A549 (cell line): ENCODE results near the gene SLC1A2. TPM values are rescaled to one million over a fixed set of nuclear protein-coding genes. Genes with fewer than 3 reads are reported as not detected.

Experiments
- ATAC-seq, 2 experiments: fragments of 200-7000 bp in 1 of 2; fragments of >200 bp in 1 of 2; cut with Nextera tagmentation in 1 of 2; cut with Tn5 transposase in 1 of 2; 3 replicates each; pipeline versions ENCODE4 v1.8.0 to v1.9.1; 2018 to 2020; ENCODE audit warnings: mild to moderate bottlenecking in 1 of 2, moderate library complexity in 1 of 2
- CTCF ChIA-PET: fragments of 300-600 bp; sonication (Branson Sonifier 250); formaldehyde crosslinking; extraction: SDS; loops from one replicate; lab custom pipeline; 2021; ENCODE audit warnings: antibody characterized with exemption, inconsistent platforms; lab: Yijun Ruan, JAX
- POLR2A ChIA-PET: fragments of 350-600 bp; formaldehyde crosslinking; extraction: SDS; loops from one replicate; lab custom pipeline; 2021; ENCODE audit warnings: antibody characterized with exemption, inconsistent platforms; lab: Yijun Ruan, JAX
- DNase-seq, 2 experiments: peaks; one replicate each; pipeline versions ENCODE4 v3.0.0 to v3.0.0-alpha.2; 2011 to 2016; ENCODE audit warnings: low read depth in 1 of 2, low spot score in 1 of 2
- FAIRE-seq: peaks from 2 replicates; lab custom pipeline; 2011; peaks lifted over from hg19 to GRCh38; lab: Jason Lieb, UNC
- H3K27ac ChIP-seq, 2 experiments: fragments of >200 bp; sonication (Bioruptor Twin); formaldehyde crosslinking; 3 replicates each; pipeline ENCODE4 v1.5.1; 2016 to 2017
- H3K4me1 ChIP-seq: fragments of >200 bp; sonication (Bioruptor Twin); formaldehyde crosslinking; 3 replicates; pipeline ENCODE4 v1.6.1; 2016
- H3K4me2 ChIP-seq: fragments of >200 bp; sonication (Bioruptor Twin); formaldehyde crosslinking; 3 replicates; pipeline ENCODE4 v1.6.1; 2016
- H3K4me3 ChIP-seq: fragments of >200 bp; sonication (Bioruptor Twin); formaldehyde crosslinking; 3 replicates; pipeline ENCODE4 v1.5.1; 2016
- H3K9me3 ChIP-seq: fragments of >200 bp; sonication (Bioruptor Twin); formaldehyde crosslinking; 3 replicates; pipeline ENCODE4 v1.6.1; 2016
- BHLHE40 ChIP-seq: IDR thresholded peaks from 2 replicates; pipeline ENCODE4 v1.6.1; 2012; ENCODE audit warnings: low read depth, low read length, inconsistent platforms
- CBX8 ChIP-seq: fragments of 200-600 bp; sonication (generic); IDR thresholded peaks from 2 replicates; pipeline ENCODE4 v1.6.1; 2016
- CEBPB ChIP-seq, 2 experiments: fragments of >200 bp in 1 of 2; sonication (Bioruptor Twin) in 1 of 2; formaldehyde crosslinking in 1 of 2; IDR thresholded peaks; 2 replicates each; pipeline ENCODE4 v1.6.1; 2012 to 2016
- CHD2 ChIP-seq: fragments of 150-350 bp; IDR thresholded peaks from 2 replicates; pipeline ENCODE4 v1.6.1; 2014; ENCODE audit warnings: low read length; ENCODE audit not compliant: partially characterized antibody
- CTCF ChIP-seq: fragments of >200 bp; sonication (Bioruptor Twin); formaldehyde crosslinking; IDR thresholded peaks from 3 replicates; pipeline ENCODE4 v1.5.1; 2016
- E2F6 ChIP-seq: IDR thresholded peaks from 2 replicates; pipeline ENCODE4 v1.6.1; 2012; ENCODE audit warnings: low read depth, borderline replicate concordance
- EHMT2 ChIP-seq: fragments of 200-600 bp; sonication (generic); IDR thresholded peaks from 2 replicates; pipeline ENCODE4 v1.6.1; 2016; ENCODE audit warnings: antibody characterized with exemption, low read depth, mild to moderate bottlenecking, moderate library complexity
- FOSB ChIP-seq: fragments of 250-450 bp; sonication (Bioruptor Pico); IDR thresholded peaks from 2 replicates; pipeline ENCODE4 v1.5.0; 2020; ENCODE audit warnings: mild to moderate bottlenecking, moderate library complexity
- FOXS1 ChIP-seq: fragments of 250-450 bp; sonication (Bioruptor Pico); IDR thresholded peaks from 2 replicates; pipeline ENCODE4 v1.5.0; 2020; ENCODE audit warnings: mild to moderate bottlenecking, moderate library complexity
- HDAC2 ChIP-seq: fragments of 200-600 bp; sonication (generic); IDR thresholded peaks from 2 replicates; pipeline ENCODE4 v1.6.1; 2016
- HES2 ChIP-seq: fragments of >200 bp; sonication (Bioruptor Twin); formaldehyde crosslinking; IDR thresholded peaks from 2 replicates; pipeline ENCODE4 v1.6.1; 2016
- HMGXB4 ChIP-seq: fragments of 250-450 bp; sonication (Bioruptor Pico); IDR thresholded peaks from 2 replicates; pipeline ENCODE4 v1.5.0; 2021; ENCODE audit warnings: mild to moderate bottlenecking, moderate library complexity, borderline replicate concordance
- HOXB13 ChIP-seq: fragments of 250-450 bp; sonication (Bioruptor Pico); IDR thresholded peaks from 2 replicates; pipeline ENCODE4 v1.5.0; 2020; ENCODE audit warnings: low read depth, mild to moderate bottlenecking, moderate library complexity
- JUN ChIP-seq, 2 experiments: fragments of >200 bp; sonication (Bioruptor Twin); formaldehyde crosslinking; IDR thresholded peaks; 2 replicates in 1 of 2; 3 replicates in 1 of 2; pipeline ENCODE4 v1.6.1; 2016 to 2017
- MAX ChIP-seq: IDR thresholded peaks from 2 replicates; pipeline ENCODE4 v1.6.1; 2012
- MYC ChIP-seq: IDR thresholded peaks from 2 replicates; pipeline ENCODE4 v1.6.1; 2012; ENCODE audit warnings: mild to moderate bottlenecking, inconsistent platforms, low read length, improper control_type of control experiment, borderline replicate concordance
- RAD21 ChIP-seq, 2 experiments: fragments of >200 bp in 1 of 2; sonication (Bioruptor Twin) in 1 of 2; formaldehyde crosslinking in 1 of 2; IDR thresholded peaks in 1 of 2; conservative IDR thresholded peaks in 1 of 2; 2 replicates in 1 of 2; 3 replicates in 1 of 2; pipeline ENCODE4 v1.6.1; 2012 to 2018; ENCODE audit warnings: inconsistent platforms in 1 of 2
- SMC3 ChIP-seq: fragments of >200 bp; sonication (Bioruptor Twin); formaldehyde crosslinking; IDR thresholded peaks from 3 replicates; pipeline ENCODE4 v1.6.1; 2018; ENCODE audit warnings: inconsistent platforms
- TFCP2L1 ChIP-seq: fragments of 250-450 bp; sonication (Bioruptor Pico); IDR thresholded peaks from 2 replicates; pipeline ENCODE4 v1.5.0; 2021; ENCODE audit warnings: mild to moderate bottlenecking
- ZNF302 ChIP-seq: fragments of 250-450 bp; sonication (Bioruptor Pico); IDR thresholded peaks from 2 replicates; pipeline ENCODE4 v1.9.0; 2021; ENCODE audit warnings: inconsistent platforms, mild to moderate bottlenecking, moderate library complexity
- WGBS: methylation state at CpG from one replicate; pipeline ENCODE4 v1.1.6; 2017; ENCODE audit errors: missing lambda C conversion rate; 5-methylcytosine and 5-hydroxymethylcytosine counted together
- polyA plus RNA-seq, 4 experiments: library from polyadenylated mRNA; depleted of rRNA in 3 of 4; stranded (reverse); fragments of >200 nt; fragmentation: RNase III in 1 of 4; extraction: RNeasy Plus Mini Kit Qiagen cat#74134 plus additional on column Dnase treatment in 1 of 4; gene quantifications; 2 replicates in 3 of 4; 3 replicates in 1 of 4; pipeline ENCODE4 v1.2.3, GENCODE V29; 2011 to 2017

The SLC1A2 gene
- polyA plus RNA-seq, 2 of the 4 experiments (the other 2 are of a cell fraction), result 0.01 to 0.14 TPM

- H3K4me2 ChIP-seq, result peak overlapping the region; percentile 63
- no peak overlapping the region for H3K4me3 ChIP-seq
- peak overlapping the region; percentile 67 to 82 for H3K27ac ChIP-seq
- POLR2A ChIA-PET, result no interaction called here
- no peaks in the 10 kb centered on the region for H3K9me3 ChIP-seq
- H3K4me1 ChIP-seq, result peaks cover 18% of the 10 kb centered on the region
- peak in 1 of 2 experiments; percentile 13 for DNase-seq
- WGBS, result 72% methylated on average over 3 of the region's 3 CpGs
- peak; percentile 58 to 62; a peak in 5 of 6 replicates for ATAC-seq
- TF ChIP-seq CBX8 (no peak), EHMT2 (no peak), RAD21 (conservative IDR thresholded peaks at IDR 0.05 in 1 of 2, IDR thresholded peaks at IDR 0.05 in 1 of 2) (no peak), CEBPB (IDR thresholded peaks at IDR 0.05) (no peak), MAX (no peak), BHLHE40 (no peak), FOSB (CRISPR knock-in tag) (no peak), HDAC2 (no peak)
- CTCF ChIA-PET, result interaction anchor here (0.6 to 2.0 kb wide), 5 partner anchors 8 to 353 kb away, joined by 3 to 9 read pairs (median 4); no protein-coding TSS in a partner anchor
- FAIRE-seq, result no peak
These were observed 46.6 kb downstream of the SLC1A2 start for GRCh38 chr11:35372565-35373283.

GRCh38 chr11:35367491-35367890, 51.9 kb downstream of the SLC1A2 start:
- no peak for ATAC-seq
- POLR2A ChIA-PET, result interaction anchor here (0.6 kb wide), 1 partner anchor 77 kb away, joined by 3 read pairs; no protein-coding TSS in a partner anchor
- WGBS, result 54% methylated on average over 4 of the region's 4 CpGs
- peak overlapping the region in 1 of 2 experiments; percentile 85; a peak in 3 of 6 replicates for H3K27ac ChIP-seq
- CTCF ChIA-PET, result interaction anchor here (1.0 to 1.8 kb wide), 3 partner anchors 17 to 31 kb away, joined by 3 to 4 read pairs (median 4); no protein-coding TSS in a partner anchor
- no peak for FAIRE-seq
- no peak for TF ChIP-seq MYC
- no peak for TF ChIP-seq JUN (IDR thresholded peaks at IDR 0.05)
- no peak for TF ChIP-seq FOXS1 (CRISPR knock-in tag)
- no peak for TF ChIP-seq RAD21 (conservative IDR thresholded peaks at IDR 0.05 in 1 of 2, IDR thresholded peaks at IDR 0.05 in 1 of 2)
- no peak for TF ChIP-seq TFCP2L1 (CRISPR knock-in tag)
- TF ChIP-seq CTCF, result no peak
- no peak for TF ChIP-seq HES2
- TF ChIP-seq ZNF302, result no peak
- TF ChIP-seq SMC3, result no peak
- TF ChIP-seq E2F6, result no peak
- TF ChIP-seq HOXB13 (CRISPR knock-in tag), result no peak
- no peak for TF ChIP-seq CEBPB (IDR thresholded peaks at IDR 0.05)
- TF ChIP-seq HMGXB4, result no peak
- TF ChIP-seq CHD2, result no peak
- TF ChIP-seq, all 56 proteins: peak for 0
- Histone ChIP-seq H3K4me3 (no peak overlapping the region), H3K4me2 (no peak overlapping the region), H3K4me1 (peaks cover 32% of the 10 kb centered on the region), H3K9me3 (peaks cover 9% of the 10 kb centered on the region; the same call in 1 of the 3 replicates)
- no peak for DNase-seq
